ENCODE measurements around the gene MGAT5.

DNA sequence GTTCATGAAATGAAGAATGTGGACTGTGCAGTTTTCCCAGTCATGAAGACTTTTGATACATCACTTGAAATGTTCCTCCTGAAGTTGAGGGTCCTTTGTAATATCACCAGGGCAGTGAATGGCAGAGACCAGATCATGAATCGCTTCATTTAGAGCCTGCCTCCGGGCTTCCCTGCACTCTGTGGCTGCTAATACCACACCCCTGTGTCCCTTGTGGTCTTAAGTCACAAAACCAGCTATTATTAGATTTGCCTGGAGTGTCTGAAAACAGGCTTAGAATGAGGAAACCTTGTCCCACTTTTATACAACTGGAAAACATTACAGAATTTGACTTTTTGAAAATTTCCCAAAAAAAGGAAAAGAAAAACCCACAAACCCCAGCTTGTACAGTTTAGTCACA lies 147.9 kb downstream of the MGAT5 start:
- TF ChIP-seq, protein P1, sequence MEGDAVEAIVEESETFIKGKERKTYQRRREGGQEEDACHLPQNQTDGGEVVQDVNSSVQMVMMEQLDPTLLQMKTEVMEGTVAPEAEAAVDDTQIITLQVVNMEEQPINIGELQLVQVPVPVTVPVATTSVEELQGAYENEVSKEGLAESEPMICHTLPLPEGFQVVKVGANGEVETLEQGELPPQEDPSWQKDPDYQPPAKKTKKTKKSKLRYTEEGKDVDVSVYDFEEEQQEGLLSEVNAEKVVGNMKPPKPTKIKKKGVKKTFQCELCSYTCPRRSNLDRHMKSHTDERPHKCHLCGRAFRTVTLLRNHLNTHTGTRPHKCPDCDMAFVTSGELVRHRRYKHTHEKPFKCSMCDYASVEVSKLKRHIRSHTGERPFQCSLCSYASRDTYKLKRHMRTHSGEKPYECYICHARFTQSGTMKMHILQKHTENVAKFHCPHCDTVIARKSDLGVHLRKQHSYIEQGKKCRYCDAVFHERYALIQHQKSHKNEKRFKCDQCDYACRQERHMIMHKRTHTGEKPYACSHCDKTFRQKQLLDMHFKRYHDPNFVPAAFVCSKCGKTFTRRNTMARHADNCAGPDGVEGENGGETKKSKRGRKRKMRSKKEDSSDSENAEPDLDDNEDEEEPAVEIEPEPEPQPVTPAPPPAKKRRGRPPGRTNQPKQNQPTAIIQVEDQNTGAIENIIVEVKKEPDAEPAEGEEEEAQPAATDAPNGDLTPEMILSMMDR (IDR thresholded peaks at IDR 0.05), result no peak
- TF ChIP-seq EZH2 (IDR thresholded peaks at IDR 0.05) (no peak), EZH2phosphoT487 (IDR thresholded peaks at IDR 0.05) (no peak)
